Subcutaneous adipose tissue (tissue), 4 donors: Measurements from ENCODE around the gene CHST3. TPM values are rescaled to one million over a fixed set of nuclear protein-coding genes. Genes with fewer than 3 reads are reported as not detected.

ENCODE experiments used
- CTCF ChIP-seq: fragments of 450-650 bp; IDR thresholded peaks from one replicate; pipeline ENCODE4 v1.5.1; 2016; ENCODE audit warnings: low read depth, mild to moderate bottlenecking, control low read depth, antibody characterized with exemption, moderate library complexity
- total RNA-seq, 4 donors: library from RNA; depleted of rRNA; stranded (reverse); fragments of >200 nt; gene quantifications; one replicate each; pipeline ENCODE4 v1.1.0, GENCODE V29; 2016

CHST3 gene
- total RNA-seq, 4 donors from 2014 or later, result 11.2 to 26.3 (median 17.9) TPM

- no peak for TF ChIP-seq CTCF
Measured at GRCh38 chr10:71924771-71925170, 39.4 kb upstream of the CHST3 start.

- TF ChIP-seq CTCF, result no peak
Measured at GRCh38 chr10:71927159-71927558, 37.0 kb upstream of the CHST3 start.

GRCh38 chr10:71927776-71928592 lies 36.2 kb upstream of the CHST3 start:
- no peak for TF ChIP-seq CTCF

GRCh38 chr10:71931295-71931694 lies 32.9 kb upstream of the CHST3 start:
- TF ChIP-seq CTCF, result no peak

- no peak for TF ChIP-seq CTCF
Measured at GRCh38 chr10:71933651-71934050, 30.5 kb upstream of the CHST3 start.

GRCh38 chr10:71938211-71938610 lies 26.0 kb upstream of the CHST3 start:
- TF ChIP-seq CTCF, result no peak

- no peak for TF ChIP-seq CTCF
Measured at GRCh38 chr10:71939304-71939703, 24.9 kb upstream of the CHST3 start.
